NCI-H526 treated with DMSO at 0.1 percent for 48 hours (cell line): ENCODE results near the gene IGFBP5.

ENCODE experiments used
- DNase-seq: peaks from one replicate; lab custom pipeline; 2025; lab: John Stamatoyannopoulos, UW

Gene IGFBP5

DNA sequence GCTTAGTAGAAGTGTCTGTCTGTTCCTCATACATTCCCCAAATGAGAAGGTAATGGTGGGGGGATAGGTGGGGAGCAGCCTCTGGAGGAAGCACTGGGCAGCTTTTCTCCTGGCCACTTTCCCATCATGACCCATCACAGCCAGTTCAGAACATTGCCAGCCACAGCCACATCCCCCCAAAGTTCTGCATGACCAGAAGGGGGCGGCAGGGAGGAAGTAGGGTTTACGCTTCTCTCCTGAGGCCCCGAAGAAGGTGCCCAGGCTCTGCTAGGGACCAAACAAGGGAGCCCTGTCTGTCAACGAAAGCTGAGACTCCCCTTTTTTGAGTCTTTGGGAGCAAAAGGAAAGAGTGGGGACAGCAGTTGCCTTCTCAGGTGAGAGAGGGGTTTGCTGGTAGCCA is 7.7 kb downstream of the IGFBP5 start:
- DNase-seq, result no peak

- DNase-seq, result no peak
Measured at GRCh38 chr2:216687111-216687510, 8.2 kb downstream of the IGFBP5 start.

GRCh38 chr2:216685327-216685875 is 9.9 kb downstream of the IGFBP5 start:
- no peak for DNase-seq

DNA sequence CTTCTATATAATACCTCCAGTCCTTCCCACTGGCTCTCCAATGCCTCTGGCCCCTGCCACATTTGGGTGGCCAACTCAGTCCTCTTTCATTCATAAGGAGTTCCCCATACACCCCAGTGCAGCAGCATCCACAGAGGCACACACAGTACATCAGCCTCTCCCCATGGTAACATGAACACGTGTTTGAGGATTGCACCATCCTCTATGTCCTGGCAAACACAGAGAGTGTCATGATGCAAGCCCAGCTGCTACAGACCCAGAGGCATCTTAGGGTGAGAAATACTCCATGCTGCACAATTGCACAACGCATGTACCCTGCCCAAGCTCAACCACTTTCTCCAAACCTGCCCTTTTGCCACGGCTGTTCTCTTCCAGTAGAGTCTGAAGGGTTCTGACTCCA is 11.5 kb downstream of the IGFBP5 start:
- DNase-seq, result no peak

GRCh38 chr2:216681683-216682082 is 13.7 kb downstream of the IGFBP5 start:
- DNase-seq, result no peak

DNA sequence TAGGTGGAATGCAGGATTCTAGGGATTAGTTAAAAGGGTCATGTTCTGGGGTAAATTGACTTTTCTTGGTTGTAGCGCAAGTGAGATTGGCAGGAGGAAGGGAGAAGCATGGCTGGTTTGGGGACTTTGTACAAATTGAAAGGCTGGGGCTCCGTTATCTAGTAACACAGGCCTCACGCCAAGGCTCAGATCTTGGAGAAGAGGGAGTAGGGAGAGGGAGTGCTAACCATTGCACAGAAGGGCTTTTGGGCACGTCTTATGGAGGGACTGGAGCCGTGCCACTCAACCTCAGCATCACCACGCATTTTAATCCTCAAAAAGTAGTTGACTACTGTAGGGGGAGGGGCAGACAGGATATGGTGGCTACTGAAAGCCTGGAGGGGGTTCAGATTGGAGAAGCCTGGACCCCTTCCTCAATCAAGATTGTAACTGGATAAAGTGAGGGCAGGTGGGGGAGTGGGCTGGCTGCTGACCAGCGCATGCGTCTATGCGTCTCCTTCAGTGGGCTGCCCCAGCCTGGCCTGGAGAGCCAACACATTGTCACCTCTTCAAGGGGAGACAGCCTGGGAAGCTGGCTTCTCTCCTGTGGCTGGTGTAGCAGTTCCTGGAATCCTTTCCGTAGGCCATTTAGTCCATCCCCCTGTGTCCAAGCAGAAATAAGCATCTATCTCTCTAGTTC is 14.3 kb downstream of the IGFBP5 start:
- no peak for DNase-seq

- no peak for DNase-seq
Measured at GRCh38 chr2:216679658-216680024, 15.7 kb downstream of the IGFBP5 start.

DNA sequence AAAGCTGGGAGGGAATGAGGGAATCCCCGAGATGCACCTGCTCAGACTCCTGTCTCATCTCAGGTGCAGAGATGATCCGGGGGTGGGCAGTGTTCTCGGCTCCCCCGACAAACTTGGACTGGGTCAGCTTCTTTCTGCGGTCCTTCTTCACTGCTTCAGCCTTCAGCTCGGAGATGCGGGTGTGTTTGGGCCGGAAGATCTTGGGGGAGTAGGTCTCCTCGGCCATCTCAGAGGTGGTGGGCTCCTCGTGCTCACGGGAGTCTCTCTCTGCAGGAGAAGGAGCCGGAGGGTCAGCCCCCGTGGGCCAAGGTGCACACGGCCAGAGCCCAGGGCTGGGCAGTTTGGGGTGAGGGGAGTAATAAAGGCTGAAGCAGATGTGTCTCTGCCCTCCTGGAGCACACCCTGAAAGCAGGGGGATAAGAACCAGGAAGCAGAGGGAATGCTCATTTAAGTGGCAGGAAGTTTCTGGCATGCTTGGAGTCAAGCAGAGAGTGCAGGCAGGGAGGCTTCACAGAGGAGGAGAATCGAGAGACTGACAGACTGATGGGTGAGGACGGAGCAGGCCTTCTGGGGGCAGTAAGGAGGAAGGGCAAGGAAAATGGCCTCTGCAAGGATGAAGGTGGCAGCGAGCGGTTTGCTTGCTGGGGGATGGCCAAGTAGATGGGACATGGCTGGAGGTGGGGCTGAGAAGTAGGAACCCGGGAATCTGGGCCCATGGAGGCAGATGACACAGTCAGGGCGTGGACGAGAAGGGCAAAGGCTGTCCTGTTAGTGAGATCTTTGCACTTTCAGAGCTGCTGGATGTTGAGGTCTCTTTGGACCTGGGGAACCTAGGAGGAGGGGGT is 16.3 kb downstream of the IGFBP5 start:
- DNase-seq, result no peak

DNA sequence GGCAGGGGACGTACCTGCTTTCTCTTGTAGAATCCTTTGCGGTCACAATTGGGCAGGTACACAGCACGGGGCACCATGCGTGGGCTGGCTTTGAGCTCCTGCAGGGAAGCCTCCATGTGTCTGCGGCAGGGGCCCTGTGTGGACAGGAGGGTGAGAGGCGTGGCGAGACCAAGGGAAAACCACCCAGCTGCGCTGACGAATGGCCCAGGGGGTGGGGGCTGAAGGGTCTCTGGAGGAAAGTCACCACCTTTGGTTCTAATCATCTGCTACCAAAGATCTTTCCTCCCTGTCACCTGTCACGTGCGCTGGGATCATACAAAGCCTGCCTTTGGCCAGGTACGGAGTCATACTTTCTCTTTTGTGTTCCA is 17.3 kb downstream of the IGFBP5 start:
- DNase-seq, result no peak

- no peak for DNase-seq
Measured at GRCh38 chr2:216677439-216678097, 17.8 kb downstream of the IGFBP5 start.

DNA sequence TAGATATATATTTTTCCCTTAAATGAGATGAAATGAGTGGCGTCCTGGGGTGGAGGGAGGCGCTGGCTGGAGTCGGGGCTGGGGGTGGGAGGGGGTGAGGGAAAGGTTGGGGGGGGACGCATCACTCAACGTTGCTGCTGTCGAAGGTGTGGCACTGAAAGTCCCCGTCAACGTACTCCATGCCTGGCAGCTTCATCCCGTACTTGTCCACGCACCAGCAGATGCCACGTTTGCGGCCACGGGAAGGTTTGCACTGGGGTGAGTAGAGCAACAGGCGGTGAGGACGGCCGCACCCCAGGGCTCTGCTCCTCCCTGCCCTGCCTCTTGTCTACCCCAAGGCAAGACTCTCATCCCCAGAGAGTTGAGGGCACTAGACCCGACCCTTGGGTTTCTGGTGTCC is 18.7 kb downstream of the IGFBP5 start:
- DNase-seq, result no peak

- no peak for DNase-seq
Measured at GRCh38 chr2:216674376-216674775, 21.0 kb downstream of the IGFBP5 start.

- no peak for DNase-seq
Measured at GRCh38 chr2:216673609-216674008, 21.7 kb downstream of the IGFBP5 start.

DNA sequence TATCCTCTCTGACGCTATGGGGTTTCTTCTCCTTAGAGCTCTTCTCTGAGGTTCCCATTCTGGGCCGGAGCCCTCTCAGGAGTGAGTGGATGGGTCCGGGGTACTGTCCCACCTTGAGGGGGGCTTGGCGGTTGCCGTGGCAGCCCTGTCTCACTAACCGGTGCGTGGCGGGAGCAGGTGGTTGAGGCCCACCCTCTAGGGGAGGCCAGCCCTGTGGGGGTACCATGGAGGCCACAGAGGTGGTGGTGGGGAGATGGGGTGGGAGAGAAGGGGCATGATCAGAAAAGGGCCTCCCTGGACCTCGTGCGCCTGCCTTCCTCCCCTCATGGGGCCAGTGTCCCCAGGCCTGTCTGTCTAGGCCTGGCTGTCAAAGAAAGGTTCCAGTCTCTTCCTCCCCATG is 22.3 kb downstream of the IGFBP5 start:
- DNase-seq, result no peak

DNA sequence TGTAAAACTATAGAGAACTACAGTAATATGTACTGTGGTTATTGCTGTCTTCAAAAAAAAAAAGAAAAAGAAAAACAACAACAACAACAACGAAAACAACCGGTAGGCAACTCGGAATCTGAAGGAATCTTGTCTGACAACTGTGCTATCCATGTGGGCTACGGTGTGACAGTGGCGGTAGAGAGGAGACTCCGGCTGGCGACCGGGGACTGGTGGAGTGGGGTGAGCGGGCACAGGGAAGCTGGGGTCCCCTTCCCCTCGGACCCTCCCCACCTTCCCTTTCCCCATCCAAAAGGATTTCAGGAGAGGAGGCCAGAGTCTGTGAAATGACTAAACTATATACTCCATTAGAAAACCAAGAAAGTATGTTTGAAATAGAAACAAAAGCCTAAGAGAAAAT is 22.9 kb downstream of the IGFBP5 start:
- DNase-seq, result no peak

- DNase-seq, result no peak
Measured at GRCh38 chr2:216671791-216672343, 23.5 kb downstream of the IGFBP5 start.

DNA sequence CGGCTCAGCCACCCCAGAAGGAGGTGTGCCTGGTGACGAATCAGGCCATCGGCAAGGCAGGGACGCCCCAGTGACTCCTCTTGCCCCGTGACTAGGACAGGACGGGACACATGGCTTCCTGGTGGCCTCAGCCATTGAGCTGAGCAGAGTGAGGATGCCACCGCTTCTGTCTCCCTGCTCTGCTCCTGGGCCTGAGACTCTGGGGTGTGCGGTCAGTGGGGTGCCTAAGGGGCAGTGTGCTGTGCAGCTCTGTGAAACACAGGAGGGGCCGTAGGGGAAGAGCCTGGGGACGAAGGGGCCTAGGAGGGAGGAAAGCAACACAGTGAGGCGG is 24.3 kb downstream of the IGFBP5 start:
- DNase-seq, result no peak

DNA sequence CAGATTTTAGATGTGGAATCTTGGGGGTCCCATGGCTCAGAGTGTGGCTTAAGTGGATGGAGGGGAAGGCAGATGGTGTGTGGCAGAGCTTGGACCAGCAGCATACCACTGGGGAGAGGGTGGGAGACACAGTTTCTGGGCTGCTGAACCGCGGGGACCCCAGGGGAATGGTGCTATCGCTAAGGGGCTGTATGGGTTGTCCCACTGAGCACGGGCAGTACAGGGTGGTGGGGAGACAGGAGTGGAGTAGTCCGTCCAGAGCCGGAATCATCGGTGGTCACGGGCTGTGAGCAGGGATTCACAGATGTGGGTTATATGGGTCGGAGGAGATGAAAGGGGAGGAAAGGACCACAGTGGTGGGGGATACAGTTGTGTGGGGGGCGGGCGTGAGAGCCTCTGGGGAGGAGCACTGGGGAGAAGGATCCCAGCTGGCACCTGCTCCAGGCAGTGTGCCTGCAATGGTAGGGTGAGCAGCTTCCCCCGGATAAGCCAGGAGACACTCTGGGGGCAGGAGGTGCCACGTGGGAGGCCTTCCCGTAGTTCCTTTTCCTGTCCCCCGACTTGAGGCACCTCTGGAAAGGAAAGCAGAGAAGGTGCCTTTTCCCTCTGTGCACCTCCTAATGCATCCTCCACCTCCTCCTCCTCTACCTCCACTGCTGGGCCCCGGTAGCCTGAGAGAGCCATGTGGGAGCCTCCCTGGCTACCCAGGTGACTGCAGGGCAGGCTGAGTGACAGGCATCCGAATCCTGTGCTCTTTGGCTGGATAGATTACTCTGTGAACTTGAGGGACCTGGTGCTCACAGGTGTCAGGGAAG is 24.9 kb downstream of the IGFBP5 start:
- DNase-seq, result no peak

DNA sequence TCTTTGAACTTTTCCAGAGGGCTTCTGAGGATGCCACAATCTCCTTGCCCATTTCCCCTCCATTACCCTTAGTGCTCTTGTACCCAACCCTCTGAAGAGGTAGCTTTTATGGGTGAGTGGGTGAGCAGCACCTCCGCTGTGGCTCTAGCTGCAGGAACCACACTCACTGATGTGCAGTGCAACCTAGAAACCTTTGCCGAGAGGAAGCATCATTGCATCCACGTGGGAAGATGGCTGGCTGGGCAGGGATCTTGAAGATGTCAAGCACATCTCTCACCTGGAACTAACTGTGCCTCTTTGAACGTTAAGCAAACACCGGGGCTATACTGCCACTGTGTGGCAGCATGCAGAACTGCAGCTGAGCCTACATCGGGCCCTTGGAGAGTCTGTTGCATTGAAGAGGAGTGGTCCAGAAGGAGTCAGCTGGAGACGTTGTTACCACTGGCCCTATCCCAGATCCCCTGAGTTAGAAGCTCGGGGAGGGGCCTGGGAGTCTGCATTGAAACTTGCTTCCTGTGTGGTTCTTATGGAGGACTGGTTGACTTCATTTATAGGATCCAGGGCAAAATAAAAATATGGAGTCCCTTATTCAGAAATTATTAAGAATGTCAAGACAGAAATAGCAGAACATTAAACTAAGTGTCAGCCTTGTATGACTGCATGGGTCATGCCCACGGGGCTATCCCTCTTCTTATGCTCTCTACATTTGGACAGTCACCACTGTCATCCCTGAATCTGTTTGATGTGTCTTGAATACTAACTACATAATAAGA is 28.7 kb downstream of the IGFBP5 start:
- DNase-seq, result peak; percentile 48

GRCh38 chr2:216665717-216666116 is 29.6 kb downstream of the IGFBP5 start:
- no peak for DNase-seq

- no peak for DNase-seq
Measured at GRCh38 chr2:216665242-216665641, 30.1 kb downstream of the IGFBP5 start.
